Right ventricle myocardium superior (tissue), 1 donor: ENCODE results near the gene AGBL3. TPM values are rescaled to one million over a fixed set of nuclear protein-coding genes. Genes with fewer than 3 reads are reported as not detected.
"Not testable (repeated sequence)": the region's sequence is repeated elsewhere in the genome, so short reads cannot be mapped to it uniquely, and the experiment has no call there.

Experiments
- ATAC-seq: fragments of 200-7000 bp; cut with Tn5 transposase; one replicate; pipeline ENCODE4 v1.9.1; 2020; ENCODE audit warnings: mild to moderate bottlenecking; ENCODE audit not compliant: poor library complexity
- DNase-seq: peaks from one replicate; pipeline ENCODE4 v3.0.0-alpha.2; 2020
- intact Hi-C: fragments of 100-400 bp; cut with DNase I; formaldehyde crosslinking; loops from one replicate; pipeline ENCODE4 v1.11.2; 2022
- total RNA-seq: library from RNA; stranded (reverse); fragmentation: NEBNext Ultra II Directional; extraction: Animal tissue kit (Norgen Biotek cat#: 25700); gene quantifications from one replicate; pipeline ENCODE4 v1.2.1, GENCODE V29; 2021
- donor health status: DM: no; HTN: yes; CAD: no; lungs with severe emphysema.

AGBL3 gene
- total RNA-seq, 1 donor from 2014 or later: 1.2 TPM

DNA sequence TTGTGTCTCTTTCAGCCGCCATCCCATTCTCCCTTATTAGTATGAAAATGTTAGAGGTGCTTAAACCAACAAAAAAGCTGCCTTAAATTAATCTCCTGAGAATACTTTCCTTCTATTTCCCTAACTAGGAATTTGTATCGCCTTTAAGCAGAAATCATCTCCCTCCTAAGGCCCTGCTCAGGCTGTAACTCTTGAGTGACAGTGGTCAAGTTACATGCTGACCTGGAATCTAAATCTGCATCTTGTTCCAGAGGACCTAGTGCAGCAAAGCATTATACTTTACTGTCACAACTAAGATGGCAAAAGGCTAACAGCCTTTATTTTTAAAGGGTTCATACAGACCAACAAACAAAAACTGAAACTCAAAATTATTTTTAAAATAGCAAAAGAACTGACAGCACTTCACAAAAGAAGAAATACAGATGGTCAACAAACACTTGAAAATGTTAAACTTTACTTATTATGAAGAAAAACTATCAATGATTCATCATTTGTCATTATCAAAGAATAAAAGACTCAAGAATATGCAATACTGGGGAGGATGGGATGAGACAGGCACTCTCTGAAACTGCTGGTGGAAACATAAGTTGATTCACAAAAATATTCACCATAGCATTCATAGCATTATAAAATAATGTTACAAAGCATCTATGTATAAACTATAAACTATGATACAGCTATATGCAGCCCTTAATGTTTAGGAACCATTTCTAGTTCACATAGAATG is 173.2 kb downstream of the AGBL3 start:
- ATAC-seq: peak; percentile 13

DNA sequence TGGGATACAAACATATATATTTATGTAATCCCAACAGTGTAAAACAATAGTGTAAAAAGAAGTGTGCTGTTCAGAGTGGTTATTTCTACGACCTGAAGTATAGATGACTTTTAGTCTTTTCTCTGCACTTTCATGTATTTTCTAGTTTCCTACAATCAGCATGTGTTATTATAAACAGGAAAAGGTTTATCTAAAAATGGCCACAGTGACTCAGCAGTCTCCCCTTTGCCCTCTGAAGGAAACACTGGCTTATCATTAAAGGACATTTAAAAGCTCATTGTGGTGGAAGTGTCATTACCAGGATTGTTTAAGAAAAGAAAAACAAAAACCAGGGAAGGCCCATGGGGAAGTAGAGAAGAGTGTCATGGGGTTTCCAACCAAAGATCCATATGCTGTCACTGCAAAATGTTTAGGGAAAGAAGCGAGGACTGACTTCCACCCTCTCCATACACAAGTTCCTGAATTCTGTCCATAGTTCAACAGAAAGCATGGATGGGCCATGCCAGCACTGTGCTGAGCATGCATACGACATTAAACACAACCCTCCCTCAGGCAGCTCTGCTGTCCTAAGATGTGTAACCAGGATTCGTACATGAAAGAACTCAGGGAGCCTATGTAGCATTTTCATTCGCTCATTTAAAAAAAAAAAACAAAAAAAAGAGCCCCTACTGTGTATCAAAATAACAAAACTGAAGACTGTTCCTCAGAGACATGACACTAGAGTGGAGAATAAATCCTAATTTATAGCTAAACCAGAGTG is 174.0 kb downstream of the AGBL3 start:
- ATAC-seq: peak; percentile 48
- no peak for DNase-seq
- intact Hi-C loops: no loop called here

More for the DNA sequence above, 173.2 kb downstream of the AGBL3 start:
- intact Hi-C loops: no loop called here
- DNase-seq: no peak

DNA sequence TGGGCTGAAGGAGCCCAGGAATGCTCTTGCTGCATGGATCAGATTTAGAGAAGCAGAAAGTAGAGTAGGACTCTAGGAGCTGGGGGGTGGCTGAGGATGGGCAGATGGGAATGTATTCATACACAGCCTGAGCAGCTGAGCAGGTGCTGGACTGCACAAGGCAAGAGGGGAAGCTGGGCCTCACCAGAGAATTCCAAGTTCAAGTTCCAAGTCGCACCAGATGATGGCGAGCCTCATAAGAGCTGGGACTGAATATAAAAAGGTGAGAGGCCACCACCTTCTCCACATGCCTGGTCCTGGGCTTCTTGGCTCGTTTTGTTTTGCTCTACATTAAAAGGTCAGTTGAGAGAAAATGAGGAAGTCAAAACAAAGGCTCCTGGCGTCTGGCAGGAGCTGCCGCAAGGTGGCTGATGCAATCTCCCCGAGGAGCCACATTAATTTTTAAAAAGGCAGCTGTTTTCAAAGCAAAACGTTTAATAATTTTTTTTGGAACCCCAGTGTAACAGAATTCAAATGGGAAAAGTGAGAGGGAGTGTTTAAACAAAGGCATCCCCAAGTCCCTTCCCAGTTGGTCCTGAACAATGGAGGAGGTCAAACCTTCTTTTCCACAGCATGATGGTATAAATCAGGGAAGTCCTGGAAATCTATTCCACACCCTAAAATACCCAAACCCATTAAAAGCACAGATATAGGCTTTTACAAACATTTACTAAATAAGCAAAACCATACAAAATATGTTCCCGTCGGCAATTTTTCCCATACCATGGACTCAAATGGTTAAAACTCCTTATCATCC is 174.7 kb downstream of the AGBL3 start:
- peak; percentile 5 for ATAC-seq
- intact Hi-C loops: no loop called here
- DNase-seq: peak; percentile 47

DNA sequence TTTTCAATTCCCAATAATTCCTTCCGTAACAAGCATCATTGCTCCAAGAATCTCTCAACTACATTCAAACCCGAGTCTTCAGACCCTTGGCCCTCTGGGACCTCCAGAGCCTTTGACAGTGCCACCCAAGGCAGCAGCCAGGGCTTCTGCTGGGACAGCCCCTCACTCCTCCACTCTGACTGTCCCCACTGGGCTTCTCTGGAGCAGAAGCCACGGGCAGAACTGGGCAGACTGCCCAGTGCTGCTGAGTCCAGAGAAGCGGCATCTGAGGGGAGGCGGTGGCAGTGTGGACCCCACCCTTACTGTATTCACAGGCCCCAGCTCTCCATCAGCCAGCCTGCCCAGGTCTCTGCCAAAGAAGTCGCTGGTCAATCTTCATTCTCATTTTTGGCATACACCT is 175.4 kb downstream of the AGBL3 start:
- intact Hi-C loops: no loop called here
- ATAC-seq: no peak
- DNase-seq: no peak

DNA sequence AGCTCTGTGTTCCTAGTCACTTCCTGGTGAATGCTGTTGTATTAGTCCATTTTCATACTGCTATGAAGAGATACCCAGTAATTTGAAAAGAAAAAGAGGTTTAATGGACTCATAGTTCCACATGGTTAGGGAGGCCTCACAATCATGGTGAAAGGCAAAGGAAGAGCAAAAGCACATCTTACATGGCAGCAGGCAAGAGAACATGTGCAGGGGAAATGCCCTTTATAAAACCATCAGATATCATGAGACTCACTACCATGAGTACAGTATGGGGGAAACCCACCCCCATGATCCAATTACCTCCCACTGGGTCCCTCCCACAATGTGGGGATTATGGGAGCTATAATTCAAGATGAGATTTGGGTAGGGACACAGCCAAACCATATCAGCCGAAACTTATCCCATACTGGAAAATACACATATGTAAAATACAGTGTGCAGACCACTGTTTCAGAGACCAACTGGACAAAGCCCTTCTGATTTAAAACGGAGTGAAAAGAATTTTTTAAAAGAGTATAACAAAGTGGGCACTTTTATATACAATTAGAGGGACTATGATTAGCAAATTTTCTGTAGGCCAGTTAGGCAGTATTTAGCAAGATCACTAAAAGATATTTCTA is 176.2 kb downstream of the AGBL3 start:
- intact Hi-C loops: no loop called here
- ATAC-seq (no peak), DNase-seq (no peak)

DNA sequence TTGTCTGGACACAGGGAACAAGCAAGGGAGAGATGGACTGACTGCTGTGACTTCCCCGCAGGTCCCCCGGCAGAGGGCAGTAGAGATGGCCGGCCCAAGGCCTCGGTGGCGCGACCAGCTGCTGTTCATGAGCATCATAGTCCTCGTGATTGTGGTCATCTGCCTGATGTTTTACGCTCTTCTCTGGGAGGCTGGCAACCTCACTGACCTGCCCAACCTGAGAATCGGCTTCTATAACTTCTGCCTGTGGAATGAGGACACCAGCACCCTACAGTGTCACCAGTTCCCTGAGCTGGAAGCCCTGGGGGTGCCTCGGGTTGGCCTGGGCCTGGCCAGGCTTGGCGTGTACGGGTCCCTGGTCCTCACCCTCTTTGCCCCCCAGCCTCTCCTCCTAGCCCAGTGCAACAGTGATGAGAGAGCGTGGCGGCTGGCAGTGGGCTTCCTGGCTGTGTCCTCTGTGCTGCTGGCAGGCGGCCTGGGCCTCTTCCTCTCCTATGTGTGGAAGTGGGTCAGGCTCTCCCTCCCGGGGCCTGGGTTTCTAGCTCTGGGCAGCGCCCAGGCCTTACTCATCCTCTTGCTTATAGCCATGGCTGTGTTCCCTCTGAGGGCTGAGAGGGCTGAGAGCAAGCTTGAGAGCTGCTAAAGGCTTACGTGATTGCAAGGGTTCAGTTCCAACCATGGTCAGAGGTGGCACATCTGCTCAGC is 178.2 kb downstream of the AGBL3 start:
- ATAC-seq: no peak
- DNase-seq: no peak
- intact Hi-C loops: loop anchor here (5.0 kb wide), 2 partner anchors 177 to 477 kb away; partner anchors contain the start of gene AGBL3

DNA sequence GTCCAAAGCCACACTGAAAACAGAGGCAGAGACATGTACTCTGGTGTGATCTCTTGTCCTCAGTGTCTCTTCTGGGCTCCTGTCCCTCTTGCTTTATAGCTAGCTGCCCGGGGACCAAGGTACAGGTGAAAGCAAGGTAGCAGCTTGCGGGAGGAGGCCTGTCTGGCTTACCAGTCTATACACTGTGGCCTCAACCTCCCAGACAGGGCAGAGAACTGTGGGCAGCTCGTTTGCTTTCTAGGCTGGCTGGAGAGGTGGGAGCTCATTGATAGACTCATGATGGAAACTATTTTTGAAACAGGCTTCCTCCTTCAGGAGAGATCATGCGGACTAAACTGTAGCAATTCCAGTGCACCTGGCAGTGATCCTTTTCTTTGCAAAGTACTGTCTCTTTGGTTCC is 179.6 kb downstream of the AGBL3 start:
- no peak for ATAC-seq
- intact Hi-C loops: loop anchor here (5.0 kb wide), 2 partner anchors 179 to 479 kb away; partner anchors contain the start of gene AGBL3

DNA sequence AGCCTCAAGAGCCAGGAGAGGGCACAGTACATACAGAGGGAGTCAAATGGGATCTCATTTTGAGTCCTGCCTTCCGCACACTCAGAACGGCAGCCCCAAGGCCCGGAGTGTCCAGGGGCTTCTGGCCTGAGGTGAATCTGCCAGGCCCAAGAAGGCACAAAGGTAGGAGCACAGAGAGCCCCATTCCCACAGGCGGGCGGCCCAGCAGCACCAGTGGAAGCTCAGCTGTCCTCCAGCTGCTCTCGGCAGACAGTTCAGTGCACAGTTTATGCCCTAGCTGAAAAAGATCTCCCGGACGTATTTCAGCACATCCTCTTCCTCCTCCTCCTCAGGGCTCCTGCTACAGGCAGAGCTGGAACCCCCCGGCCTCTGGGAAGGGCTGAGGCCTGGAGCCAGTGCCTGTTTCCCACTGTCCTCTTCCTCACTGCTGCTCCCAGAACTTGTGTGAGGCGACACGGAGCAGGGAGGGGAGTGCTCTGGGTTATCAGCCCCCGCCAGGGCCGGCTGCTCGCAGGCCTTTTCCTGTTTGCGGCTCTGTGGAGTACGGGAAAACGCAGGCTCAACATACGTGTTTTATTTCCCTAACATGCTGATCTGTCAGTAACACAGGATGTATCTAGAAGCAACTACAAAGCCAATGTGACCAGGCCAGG is 180.2 kb downstream of the AGBL3 start:
- DNase-seq (no peak), ATAC-seq (no peak)
- intact Hi-C loops: loop anchor here (5.0 kb wide), 2 partner anchors 179 to 479 kb away; partner anchors contain the start of gene AGBL3

More for the DNA sequence above, 179.6 kb downstream of the AGBL3 start:
- DNase-seq: no peak

DNA sequence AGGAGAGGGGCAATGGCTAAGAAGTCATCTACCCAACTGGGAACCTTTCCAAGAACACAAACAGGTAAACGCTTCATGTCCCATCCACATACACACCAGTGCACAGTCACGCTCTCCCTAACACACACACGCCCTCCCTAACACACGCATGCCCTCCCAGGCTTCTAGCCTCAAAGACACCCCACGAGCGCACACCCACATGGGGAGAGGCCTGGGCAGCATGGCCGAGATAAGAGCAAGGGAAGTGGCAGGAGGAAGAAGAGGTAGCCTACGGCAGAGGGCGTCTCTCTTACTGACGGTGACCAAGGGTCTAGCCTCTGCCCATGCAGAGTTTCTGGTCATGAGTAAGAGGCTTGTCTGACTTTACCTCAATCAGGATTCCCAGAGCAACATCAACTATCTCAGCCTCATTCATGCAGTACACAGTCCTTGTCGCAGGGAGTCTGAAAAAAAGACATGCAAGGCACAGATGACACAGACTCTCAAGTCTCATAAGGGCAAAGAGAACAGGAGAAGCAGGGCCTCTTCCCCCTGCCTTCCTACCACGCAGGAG is 181.1 kb downstream of the AGBL3 start:
- intact Hi-C loops: loop anchor here (5.0 kb wide), 2 partner anchors 180 to 480 kb away; partner anchors contain the start of gene AGBL3
- no peak for DNase-seq
- ATAC-seq: no peak

DNA sequence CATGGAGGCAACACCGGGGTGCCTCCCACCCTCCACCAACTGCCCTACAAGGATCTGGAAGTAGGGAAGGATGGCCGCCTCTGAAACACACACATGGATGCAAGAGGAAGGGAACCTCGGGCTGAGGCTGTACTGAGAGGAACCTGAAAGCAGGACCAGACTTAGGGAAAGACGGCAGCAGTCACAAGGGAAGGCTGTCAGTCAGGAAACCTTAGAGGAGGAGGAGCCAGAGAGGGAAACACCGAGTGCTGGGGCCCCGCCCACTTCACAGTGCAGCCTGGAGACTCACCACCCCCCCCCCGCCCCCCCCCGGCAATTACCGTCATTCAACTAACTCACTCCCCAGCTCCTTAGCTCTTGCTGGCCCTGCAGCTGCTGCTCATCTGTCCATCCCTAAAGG is 181.7 kb downstream of the AGBL3 start:
- intact Hi-C loops: loop anchor here (5.0 kb wide), 2 partner anchors 181 to 481 kb away; partner anchors contain the start of gene AGBL3
- no peak for ATAC-seq
- no peak for DNase-seq

DNA sequence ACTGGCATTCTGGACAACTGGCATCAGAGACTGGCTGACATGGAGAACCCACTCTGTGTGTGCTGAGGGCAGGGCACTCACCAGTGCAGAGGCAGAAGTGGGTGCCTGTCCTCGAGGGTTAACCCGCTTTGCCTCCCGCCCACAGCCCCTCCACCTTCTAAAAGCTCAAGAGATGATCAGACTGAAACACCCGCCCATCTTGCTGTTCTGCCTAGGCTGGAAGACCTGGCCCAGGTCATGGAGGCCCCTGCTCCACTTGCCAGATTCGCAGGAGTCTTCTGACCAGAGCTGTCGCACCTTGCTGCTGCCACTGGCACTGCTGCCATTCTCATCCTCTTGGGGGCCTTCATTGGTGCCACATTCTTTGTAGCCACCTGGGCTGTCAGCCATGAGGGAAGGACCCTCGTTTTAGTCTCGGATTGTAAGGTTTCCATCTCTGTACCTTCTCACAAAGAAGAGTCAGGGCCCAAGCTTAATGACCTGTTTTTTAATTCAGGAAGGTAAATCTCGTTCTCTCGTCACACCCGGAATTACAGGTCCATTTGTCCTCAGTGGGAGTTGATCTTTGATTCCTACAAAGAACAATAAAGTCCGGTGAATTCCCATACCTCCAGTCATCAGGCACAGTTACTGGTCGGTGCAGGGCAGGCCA is 182.3 kb downstream of the AGBL3 start:
- no peak for DNase-seq
- ATAC-seq: no peak
- intact Hi-C loops: loop anchor here (5.0 kb wide), 2 partner anchors 181 to 481 kb away; partner anchors contain the start of gene AGBL3

DNA sequence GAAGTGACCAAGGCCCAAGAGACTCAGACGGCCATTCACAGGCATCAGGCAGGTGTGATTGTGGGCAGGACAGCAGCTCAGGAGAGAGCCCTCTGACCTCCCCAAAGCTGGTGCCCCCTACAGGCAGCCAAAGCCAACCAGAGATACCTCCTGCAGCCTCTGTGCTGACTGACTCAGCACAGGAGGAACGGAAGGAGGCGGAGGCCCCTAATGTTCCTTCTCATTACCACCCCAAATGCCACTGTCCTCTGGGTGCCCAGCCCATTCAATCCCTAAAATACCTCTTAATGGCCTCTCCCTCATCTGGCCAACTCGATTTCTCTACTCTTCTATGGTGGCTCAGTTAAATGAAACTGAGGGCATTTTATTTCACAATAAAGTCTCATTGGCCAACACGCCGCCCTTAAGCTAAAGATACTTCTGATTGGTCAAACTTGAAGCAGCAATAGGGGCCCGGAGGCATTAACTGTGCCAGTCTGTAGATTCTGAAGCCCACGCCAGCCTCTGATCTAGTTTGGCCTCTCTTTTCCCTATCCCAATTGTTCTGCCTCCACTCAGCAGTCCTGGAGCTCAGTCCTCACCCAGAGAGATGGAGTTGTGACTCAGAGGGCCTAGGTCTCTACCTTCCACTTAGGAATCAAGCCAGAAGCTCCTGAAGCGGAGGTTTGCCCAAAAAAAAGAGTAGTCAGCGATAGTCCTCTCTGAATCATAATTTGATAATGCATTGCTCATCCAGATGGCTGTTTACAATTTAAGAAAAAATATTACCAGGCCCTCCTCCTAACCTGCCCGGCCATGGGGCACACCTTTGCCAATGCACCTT is 183.0 kb downstream of the AGBL3 start:
- intact Hi-C loops: loop anchor here (5.0 kb wide), 2 partner anchors 182 to 482 kb away; partner anchors contain the start of gene AGBL3
- DNase-seq (no peak), ATAC-seq (no peak)

DNA sequence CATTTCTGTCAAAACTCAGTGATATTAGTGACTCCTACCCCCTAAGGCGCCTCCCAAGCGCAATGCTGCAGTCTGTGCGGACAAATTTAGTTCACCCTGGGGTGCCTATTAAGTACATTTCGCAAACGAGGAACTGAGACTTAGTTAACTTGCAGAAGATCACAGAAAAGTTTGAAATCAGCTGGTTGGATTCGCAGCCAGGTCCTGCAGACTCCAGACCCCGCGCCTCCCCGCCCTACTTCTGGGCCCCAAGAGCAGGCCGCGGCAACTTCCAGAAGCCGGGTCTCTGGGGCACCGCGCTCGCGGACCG is 183.6 kb downstream of the AGBL3 start:
- ATAC-seq (no peak), DNase-seq (no peak)
- intact Hi-C loops: loop anchor here (5.0 kb wide), 2 partner anchors 183 to 483 kb away; partner anchors contain the start of gene AGBL3

DNA sequence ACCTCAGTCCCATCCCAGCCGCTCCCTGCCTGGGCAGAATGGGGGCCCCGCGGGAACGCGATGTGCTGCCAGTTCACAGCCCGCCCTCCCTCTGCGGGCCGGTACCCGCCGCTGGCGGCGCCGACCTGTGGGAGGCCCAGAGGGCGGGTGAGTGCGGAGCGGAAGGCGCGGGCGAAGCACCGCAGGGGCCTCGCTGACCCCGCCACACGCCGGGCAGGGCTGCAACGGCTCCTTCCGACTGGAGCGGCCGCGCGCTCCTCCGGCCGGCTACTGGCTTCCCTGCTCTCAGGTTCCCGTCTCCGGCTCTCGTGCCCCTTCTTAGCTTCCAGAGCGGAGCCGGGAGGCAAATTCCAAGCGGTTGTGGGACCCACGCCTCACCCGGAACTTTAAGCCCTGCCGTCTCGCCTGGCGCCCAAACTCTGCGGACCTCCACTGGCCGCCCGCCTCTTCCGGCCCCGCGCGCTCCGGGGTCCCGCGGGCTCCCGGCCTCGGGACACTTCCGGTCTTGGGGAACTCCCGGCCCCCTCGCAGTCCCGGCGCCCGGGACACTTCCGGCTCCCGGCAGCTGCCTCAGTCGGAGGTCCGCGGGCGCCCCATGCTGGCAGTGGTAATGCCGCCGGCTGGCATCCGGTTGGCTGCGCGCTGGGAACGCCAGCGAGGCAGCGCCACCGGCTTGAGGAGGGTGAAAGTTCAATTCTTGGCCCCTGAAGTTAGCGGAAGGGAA is 184.1 kb downstream of the AGBL3 start, which contains the start of gene CYREN:
Gene CYREN (minus strand): TSS at position 434 of the 724 bp plus-strand sequence. CDS start 1,785 bp downstream, outside the sequence.
- DNase-seq (peak; percentile 97), ATAC-seq (peak; percentile 97)
- intact Hi-C loops: no loop called here

DNA sequence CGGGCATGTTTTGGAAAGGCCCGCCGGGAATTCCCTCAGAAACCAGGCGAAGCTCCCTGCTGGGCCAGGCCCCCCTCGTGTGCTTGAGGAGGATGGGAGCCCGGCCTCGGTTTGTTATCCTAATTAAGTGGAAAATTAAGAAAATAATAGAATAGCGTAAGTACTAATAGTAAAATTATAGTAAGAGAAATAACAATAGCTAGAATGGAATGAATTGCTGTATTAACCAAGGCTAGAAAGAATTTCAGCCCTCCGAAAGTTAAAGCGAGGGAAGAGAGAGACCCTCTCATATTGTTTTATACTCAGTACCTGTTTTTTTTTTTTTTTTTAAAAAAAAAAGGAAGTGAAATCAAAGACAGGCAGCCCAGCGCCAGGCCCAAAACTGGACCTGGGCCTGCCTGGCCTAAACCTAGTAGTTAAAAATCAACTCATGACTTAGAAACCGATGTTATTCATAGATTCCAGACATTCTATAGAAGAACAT is 184.7 kb downstream of the AGBL3 start:
- ATAC-seq, DNase-seq, intact Hi-C loops: not testable (repeated sequence)
